ENCODE measurements around the gene PPDPF.

PPDPF gene

GRCh38 chr20:63487781-63488241 is 32.8 kb upstream of the PPDPF start:
- DNase-seq (ENCODE audit: low read depth in 2 of 2) = no peak

- no peak for DNase-seq (ENCODE audit: low read depth in 2 of 2)
Measured at GRCh38 chr20:63488315-63489251, 32.0 kb upstream of the PPDPF start.

GRCh38 chr20:63490416-63490815 is 30.1 kb upstream of the PPDPF start:
- no peak for DNase-seq (ENCODE audit: low read depth in 2 of 2)

GRCh38 chr20:63491078-63491477 is 29.5 kb upstream of the PPDPF start:
- no peak for DNase-seq (ENCODE audit: low read depth in 2 of 2)

GRCh38 chr20:63491635-63492230 is 28.8 kb upstream of the PPDPF start:
- no peak for DNase-seq (ENCODE audit: low read depth in 2 of 2)

GRCh38 chr20:63492518-63492917 is 28.0 kb upstream of the PPDPF start:
- no peak for DNase-seq (ENCODE audit: low read depth in 2 of 2)

- no peak for DNase-seq (ENCODE audit: low read depth in 2 of 2)
Measured at GRCh38 chr20:63492982-63493381, 27.6 kb upstream of the PPDPF start.

- no peak for DNase-seq (ENCODE audit: low read depth in 2 of 2)
Measured at GRCh38 chr20:63493563-63494020, 27.0 kb upstream of the PPDPF start.

GRCh38 chr20:63494084-63494419 is 26.5 kb upstream of the PPDPF start:
- no peak for DNase-seq (ENCODE audit: low read depth in 2 of 2)

- DNase-seq (ENCODE audit: low read depth in 2 of 2) = no peak
Measured at GRCh38 chr20:63494420-63495166, 26.0 kb upstream of the PPDPF start.

GRCh38 chr20:63495167-63495720 is 25.3 kb upstream of the PPDPF start:
- no peak for DNase-seq (ENCODE audit: low read depth in 2 of 2)

GRCh38 chr20:63495741-63496595 is 24.6 kb upstream of the PPDPF start:
- peak; percentile 23 to 46 for DNase-seq (ENCODE audit: low read depth in 2 of 2)

GRCh38 chr20:63496596-63497120 is 23.9 kb upstream of the PPDPF start:
- no peak for DNase-seq (ENCODE audit: low read depth in 2 of 2)

- DNase-seq (ENCODE audit: low read depth in 2 of 2) = no peak
Measured at GRCh38 chr20:63497138-63497945, 23.2 kb upstream of the PPDPF start.

- DNase-seq (ENCODE audit: low read depth in 2 of 2) = no peak
Measured at GRCh38 chr20:63497946-63498935, 22.3 kb upstream of the PPDPF start.

- peak in 1 of 2 donors; percentile 17 for DNase-seq (ENCODE audit: low read depth in 2 of 2)
Measured at GRCh38 chr20:63498960-63499337, 21.6 kb upstream of the PPDPF start, which contains the start of gene EEF1A2. EEF1A2 (minus strand) TSS chr20:63499083; CDS start chr20:63497763, 1,320 bp downstream.

GRCh38 chr20:63499338-63499969 is 21.1 kb upstream of the PPDPF start:
- no peak for DNase-seq (ENCODE audit: low read depth in 2 of 2)
